ENCODE data around the gene CAAP1.

Gene CAAP1

GRCh38 chr9:26809795-26810194, 82.8 kb downstream of the CAAP1 start:
- TF ChIP-seq CTCF (IDR thresholded peaks at IDR 0.05): no peak
- Histone ChIP-seq H3K9me3 (no peaks in the 10 kb centered on the region), H3K4me3 (ENCODE audit: low read depth in 1 of 2, low read length in 1 of 2) (no peak overlapping the region), H3K27me3 (no peaks in the 10 kb centered on the region), H3K27ac (no peak overlapping the region), H3K36me3 (no peaks in the 10 kb centered on the region), H3K4me1 (ENCODE audit: control insufficient read depth in 1 of 2, insufficient read depth in 1 of 2, low read depth in 1 of 2, low read length in 1 of 2) (no peaks in the 10 kb centered on the region)

- no peaks in the 10 kb centered on the region for H3K9me3 ChIP-seq
- no peak overlapping the region for H3K27ac ChIP-seq
- no peak overlapping the region for H3K4me3 ChIP-seq (ENCODE audit: low read depth in 1 of 2, low read length in 1 of 2)
- TF ChIP-seq CTCF (IDR thresholded peaks at IDR 0.05): no peak
- no peaks in the 10 kb centered on the region for H3K36me3 ChIP-seq
- H3K4me1 ChIP-seq (ENCODE audit: control insufficient read depth in 1 of 2, insufficient read depth in 1 of 2, low read depth in 1 of 2, low read length in 1 of 2): no peaks in the 10 kb centered on the region
- H3K27me3 ChIP-seq: no peaks in the 10 kb centered on the region
Observed at GRCh38 chr9:26807161-26807560, 85.4 kb downstream of the CAAP1 start.

- no peak overlapping the region for H3K4me3 ChIP-seq (ENCODE audit: low read depth in 1 of 2, low read length in 1 of 2)
- no peak for TF ChIP-seq CTCF (IDR thresholded peaks at IDR 0.05)
- H3K9me3 ChIP-seq: no peaks in the 10 kb centered on the region
- H3K36me3 ChIP-seq: no peaks in the 10 kb centered on the region
- no peak overlapping the region for H3K27ac ChIP-seq
- H3K4me1 ChIP-seq (ENCODE audit: control insufficient read depth in 1 of 2, insufficient read depth in 1 of 2, low read depth in 1 of 2, low read length in 1 of 2): no peaks in the 10 kb centered on the region
- H3K27me3 ChIP-seq: no peaks in the 10 kb centered on the region
Observed at GRCh38 chr9:26802921-26803320, 89.7 kb downstream of the CAAP1 start.

GRCh38 chr9:26801772-26802171, 90.8 kb downstream of the CAAP1 start:
- TF ChIP-seq CTCF (IDR thresholded peaks at IDR 0.05): no peak
- Histone ChIP-seq H3K36me3 (no peaks in the 10 kb centered on the region), H3K4me1 (ENCODE audit: control insufficient read depth in 1 of 2, insufficient read depth in 1 of 2, low read depth in 1 of 2, low read length in 1 of 2) (no peaks in the 10 kb centered on the region), H3K27me3 (no peaks in the 10 kb centered on the region), H3K4me3 (ENCODE audit: low read depth in 1 of 2, low read length in 1 of 2) (no peak overlapping the region), H3K9me3 (no peaks in the 10 kb centered on the region), H3K27ac (no peak overlapping the region)

GRCh38 chr9:26800322-26800721, 92.3 kb downstream of the CAAP1 start:
- H3K36me3 ChIP-seq: no peaks in the 10 kb centered on the region
- H3K9me3 ChIP-seq: no peaks in the 10 kb centered on the region
- H3K4me3 ChIP-seq (ENCODE audit: low read depth in 1 of 2, low read length in 1 of 2): no peak overlapping the region
- H3K4me1 ChIP-seq (ENCODE audit: control insufficient read depth in 1 of 2, insufficient read depth in 1 of 2, low read depth in 1 of 2, low read length in 1 of 2): no peaks in the 10 kb centered on the region
- H3K27me3 ChIP-seq: no peaks in the 10 kb centered on the region
- H3K27ac ChIP-seq: no peak overlapping the region
- no peak for TF ChIP-seq CTCF (IDR thresholded peaks at IDR 0.05)

- Histone ChIP-seq H3K9me3 (no peaks in the 10 kb centered on the region), H3K4me3 (ENCODE audit: low read depth in 1 of 2, low read length in 1 of 2) (no peak overlapping the region), H3K36me3 (no peaks in the 10 kb centered on the region), H3K27me3 (no peaks in the 10 kb centered on the region), H3K4me1 (ENCODE audit: control insufficient read depth in 1 of 2, insufficient read depth in 1 of 2, low read depth in 1 of 2, low read length in 1 of 2) (no peaks in the 10 kb centered on the region), H3K27ac (no peak overlapping the region)
- TF ChIP-seq CTCF (IDR thresholded peaks at IDR 0.05): no peak
Observed at GRCh38 chr9:26791274-26791673, 101.3 kb downstream of the CAAP1 start.

All from neutrophil (primary cell).